Measurements from ENCODE around the gene C1orf226.
"Not testable (repeated sequence)": the region's sequence is repeated elsewhere in the genome, so short reads cannot be mapped to it uniquely, and the experiment has no call there.

C1orf226 gene

GRCh38 chr1:162381383-162381782 is at the start of gene C1orf226:
Gene C1orf226 (plus strand): TSS chr1:162381728. CDS start chr1:162381902, 174 bp downstream.
- DNase-seq: no peak

DNA sequence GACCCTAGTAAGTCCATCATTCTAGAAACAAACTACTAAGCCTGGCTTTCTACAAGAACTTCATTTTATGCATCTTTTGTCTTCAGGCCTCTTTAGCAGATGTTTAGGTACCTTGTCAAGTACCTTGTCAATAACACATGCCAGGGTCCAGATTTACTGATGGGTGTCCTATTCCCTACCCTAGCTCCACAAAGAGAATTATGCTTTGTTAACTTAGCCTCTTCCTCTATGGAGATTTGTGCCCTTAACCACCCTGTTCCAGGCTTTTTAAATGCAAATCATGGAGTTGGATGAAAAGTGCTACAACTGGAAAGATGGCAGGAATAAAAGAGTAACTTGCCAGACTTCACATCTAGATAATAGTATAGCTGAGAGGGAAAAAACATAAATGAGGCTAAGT is 47.5 kb upstream of the C1orf226 start:
- no peak for DNase-seq

DNA sequence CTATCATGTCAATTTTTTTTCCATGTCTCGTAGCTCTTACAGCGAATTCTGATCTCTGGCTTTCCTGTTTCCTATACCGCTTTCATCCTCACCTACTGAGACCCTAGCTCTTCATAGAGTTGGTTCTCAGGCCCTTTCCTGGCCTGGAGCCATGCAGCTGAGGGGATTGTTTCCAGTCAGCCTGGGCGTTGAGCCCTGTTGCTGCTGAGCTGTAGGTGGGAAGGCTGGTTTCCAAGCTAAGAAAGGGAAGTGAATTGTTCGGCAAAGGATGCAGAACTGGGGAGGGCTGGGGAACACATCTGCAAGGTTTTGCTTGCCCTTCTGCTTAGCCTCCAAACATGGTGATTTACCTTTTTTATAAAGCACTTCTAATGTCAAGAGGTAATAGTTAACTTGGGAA is 46.4 kb upstream of the C1orf226 start:
- DNase-seq: no peak

GRCh38 chr1:162336621-162337285 is 44.8 kb upstream of the C1orf226 start:
- no peak for DNase-seq

DNA sequence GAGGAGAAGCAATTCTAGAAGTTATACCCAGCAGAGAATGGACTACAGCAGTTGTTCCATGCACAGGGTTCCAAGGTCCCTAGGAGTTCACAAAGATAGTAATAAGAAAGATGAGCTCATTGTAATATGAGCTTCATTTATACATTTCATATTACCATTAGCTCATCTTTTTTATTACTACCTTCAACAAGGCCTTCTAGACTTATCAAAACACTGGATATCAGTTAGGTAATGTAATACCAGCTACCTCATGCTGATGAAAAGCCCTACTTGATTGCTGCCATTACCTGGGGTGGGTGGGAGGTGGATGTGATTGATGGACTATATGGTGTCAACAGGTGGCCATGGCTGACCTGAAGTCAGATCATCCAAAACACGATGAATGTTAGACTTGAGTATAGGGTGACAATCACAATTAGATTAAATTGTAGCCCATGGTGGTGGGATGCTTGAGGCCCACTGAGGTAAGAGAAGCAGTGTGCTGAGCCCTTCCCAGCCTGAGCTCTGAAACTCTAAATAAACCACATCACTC is 39.0 kb upstream of the C1orf226 start:
- no peak for DNase-seq

DNA sequence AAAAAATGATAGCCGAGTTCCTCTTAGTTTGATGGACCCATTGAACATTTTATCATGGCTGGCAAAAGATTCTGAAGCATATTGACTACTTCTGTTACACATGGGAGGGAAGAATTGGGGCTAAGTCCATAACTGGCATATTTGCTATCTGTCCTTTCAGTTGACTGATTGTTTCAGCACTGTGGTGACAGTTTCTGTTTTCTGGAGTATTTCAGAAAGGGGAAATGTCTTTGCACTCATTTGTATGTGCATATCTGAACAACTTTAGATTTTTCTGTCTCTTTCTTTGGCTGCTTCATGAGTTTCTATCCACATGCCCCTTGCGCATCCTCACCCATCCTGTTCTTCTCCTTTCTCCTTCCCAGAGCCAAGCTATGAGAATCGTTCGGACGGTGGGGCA is 38.1 kb upstream of the C1orf226 start:
- DNase-seq: no peak

- DNase-seq: no peak
Measured at GRCh38 chr1:162347281-162347680, 34.2 kb upstream of the C1orf226 start.

GRCh38 chr1:162349635-162350330 is 31.7 kb upstream of the C1orf226 start:
- no peak for DNase-seq

DNA sequence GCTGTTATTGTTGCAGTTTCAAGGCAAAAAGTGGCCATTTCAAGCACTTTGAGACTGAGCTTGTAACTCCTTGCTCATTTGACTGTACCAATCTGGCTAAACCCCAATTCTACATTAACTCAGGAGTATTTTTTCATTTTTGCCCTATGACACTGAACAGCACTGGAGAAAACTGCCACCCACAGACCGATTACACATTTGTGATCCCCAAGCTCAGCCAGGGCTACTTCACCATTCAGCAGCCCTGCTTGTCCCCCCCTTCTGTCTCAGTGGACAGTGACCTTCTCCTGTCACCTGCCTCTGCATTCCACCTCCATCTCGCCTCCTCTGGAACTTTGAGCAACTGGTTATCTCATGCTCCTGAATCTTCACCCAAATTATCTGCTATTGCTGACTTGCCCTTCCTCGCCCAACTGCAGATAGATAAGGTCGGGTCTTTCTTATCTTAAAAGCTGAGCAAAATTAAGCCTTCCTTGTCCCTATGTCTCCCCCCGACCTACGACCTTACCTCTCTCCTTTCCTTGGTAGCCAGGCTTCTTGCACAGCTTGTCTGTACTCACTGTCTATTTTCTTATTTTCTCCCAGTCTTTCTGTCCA is 30.2 kb upstream of the C1orf226 start:
- DNase-seq: no peak

GRCh38 chr1:162351874-162352273 is 29.7 kb upstream of the C1orf226 start:
- DNase-seq: not testable (repeated sequence)

GRCh38 chr1:162353078-162353477 is 28.4 kb upstream of the C1orf226 start:
- DNase-seq: no peak

DNA sequence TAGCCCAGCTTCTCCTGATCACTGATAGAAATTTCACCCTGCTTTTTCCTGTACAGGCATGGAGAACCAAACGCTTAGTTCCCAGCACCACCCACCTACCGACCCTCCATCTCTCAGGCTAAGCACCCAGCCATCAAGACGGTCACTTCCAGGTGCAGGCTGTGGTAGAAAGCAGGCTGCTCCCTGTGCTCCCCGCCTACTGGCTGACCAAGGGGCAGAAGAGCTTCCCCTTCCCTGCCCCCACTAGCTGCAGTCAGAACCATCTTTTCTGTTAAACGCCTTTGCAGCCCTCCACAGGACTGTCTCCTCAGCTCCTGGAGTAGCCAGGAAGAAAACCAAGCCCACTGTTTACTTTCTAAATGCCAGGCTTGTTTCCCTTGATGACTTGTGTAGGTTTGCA is 27.8 kb upstream of the C1orf226 start:
- DNase-seq: no peak

DNA sequence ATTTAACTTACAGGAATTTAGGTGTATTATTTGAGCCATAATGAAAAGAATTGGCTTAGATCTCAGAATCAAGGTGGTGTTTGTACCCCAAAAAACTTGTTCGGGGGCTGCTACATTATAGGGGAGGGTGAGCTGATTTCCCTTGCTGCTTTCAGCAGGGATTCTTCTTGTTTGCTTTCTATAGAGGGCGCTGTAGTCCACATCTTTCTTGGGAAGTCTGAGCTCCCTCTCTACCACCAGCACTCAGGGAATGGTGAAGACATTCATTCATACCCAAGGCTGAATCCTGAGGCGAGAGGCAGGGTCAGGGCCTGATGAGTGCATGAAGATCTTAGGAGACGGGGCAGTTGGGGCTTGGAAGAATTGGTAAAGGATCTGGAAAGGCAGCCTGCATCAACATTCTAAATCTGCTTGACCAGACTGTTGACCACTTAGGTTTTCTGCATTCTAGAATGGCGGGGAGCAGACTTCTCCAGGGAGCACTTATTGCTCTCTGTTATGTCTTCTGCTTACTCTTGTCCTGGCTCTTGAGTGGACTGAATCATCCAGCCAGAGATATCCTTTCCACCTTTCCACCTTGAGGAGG is 23.8 kb upstream of the C1orf226 start:
- DNase-seq: no peak

GRCh38 chr1:162358928-162359327 is 22.6 kb upstream of the C1orf226 start:
- no peak for DNase-seq

- no peak for DNase-seq
Measured at GRCh38 chr1:162359523-162360236, 21.8 kb upstream of the C1orf226 start.

DNA sequence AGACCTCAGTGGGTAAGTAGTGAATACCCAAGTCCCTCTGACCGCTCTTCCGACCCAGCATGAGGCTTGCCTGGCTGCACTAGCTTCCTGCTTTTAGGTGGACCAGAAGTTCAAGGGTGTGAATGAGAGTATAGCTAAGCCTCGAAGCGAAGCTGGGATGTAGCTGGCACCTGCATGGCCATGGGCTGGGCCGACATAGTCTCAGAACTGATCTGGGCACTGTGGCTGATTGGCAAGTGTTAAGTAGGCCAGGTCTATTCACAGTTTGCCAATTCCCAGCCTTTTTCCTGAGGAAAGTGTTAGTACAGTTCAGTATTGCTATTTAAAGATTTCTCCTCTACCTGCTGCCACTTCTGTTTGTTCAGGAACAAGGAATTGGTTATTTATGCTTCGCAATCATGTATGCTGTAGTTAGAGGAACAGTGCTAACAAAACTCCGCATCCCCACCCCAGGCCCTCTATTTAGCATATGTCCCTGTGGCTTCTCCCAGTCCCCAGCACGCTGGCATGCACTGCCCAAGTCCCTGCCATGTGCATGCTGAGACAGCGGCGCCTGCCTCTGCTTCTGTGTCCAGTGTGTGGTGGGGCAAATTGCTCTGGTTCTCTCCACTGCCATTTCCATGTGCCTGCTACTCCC is 21.2 kb upstream of the C1orf226 start:
- no peak for DNase-seq

DNA sequence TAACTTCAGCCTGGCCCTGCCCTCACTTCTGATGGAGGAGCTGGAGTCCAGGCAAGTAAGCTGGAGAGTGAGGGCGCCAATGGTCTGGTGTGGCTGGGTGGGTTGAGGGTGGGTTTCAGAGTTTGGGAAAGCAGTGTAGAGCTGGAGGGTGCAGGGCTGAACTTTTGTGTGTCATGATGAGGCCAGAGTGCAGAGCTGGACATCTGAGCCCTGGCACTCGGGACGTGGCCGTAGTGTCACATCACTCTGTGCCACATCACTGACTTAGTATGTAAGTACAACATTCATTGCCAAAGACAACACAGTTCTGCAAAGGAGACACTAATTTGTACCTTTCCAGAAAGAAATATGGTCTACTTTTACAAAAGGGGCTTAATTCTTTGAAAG is 20.7 kb upstream of the C1orf226 start:
- DNase-seq: no peak

DNA sequence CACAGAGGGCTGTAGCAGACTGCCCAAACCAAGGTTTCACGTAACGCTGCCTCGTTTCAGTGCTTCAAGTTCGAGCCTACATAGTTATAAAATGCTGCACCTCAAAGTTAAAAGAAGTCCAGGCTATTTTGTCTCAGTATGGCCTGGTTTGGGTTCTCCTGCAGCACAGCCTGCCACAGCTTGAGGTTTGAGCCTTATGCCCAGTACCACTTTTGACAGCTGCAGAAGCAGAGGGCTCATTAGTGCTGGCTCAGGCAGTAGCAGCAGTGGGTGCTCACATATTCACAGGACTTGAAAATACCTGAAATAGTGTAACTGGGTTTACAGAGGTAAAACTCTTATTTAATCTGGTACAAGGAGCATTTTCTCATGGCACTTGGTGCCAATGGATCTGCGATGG is 20.2 kb upstream of the C1orf226 start:
- no peak for DNase-seq

DNA sequence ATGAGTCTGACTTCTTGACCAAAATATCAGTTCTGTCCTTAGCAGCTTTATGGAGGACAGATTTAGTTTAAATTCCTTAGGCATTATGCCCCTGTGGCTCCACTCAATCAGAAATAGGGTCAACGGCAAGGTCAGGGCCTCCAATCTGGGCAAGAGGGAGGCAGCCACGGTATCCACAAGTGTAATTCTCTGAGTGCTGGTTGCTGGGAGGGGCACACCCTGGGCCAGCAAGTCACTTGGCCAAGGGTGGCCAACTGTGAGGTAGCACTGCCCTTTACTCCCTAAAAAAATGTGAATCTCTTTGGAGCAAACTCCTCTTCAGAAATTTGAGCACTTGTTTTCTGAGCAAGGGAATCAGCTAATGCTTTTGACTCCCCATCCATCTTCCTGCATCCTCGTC is 17.7 kb upstream of the C1orf226 start:
- no peak for DNase-seq

DNA sequence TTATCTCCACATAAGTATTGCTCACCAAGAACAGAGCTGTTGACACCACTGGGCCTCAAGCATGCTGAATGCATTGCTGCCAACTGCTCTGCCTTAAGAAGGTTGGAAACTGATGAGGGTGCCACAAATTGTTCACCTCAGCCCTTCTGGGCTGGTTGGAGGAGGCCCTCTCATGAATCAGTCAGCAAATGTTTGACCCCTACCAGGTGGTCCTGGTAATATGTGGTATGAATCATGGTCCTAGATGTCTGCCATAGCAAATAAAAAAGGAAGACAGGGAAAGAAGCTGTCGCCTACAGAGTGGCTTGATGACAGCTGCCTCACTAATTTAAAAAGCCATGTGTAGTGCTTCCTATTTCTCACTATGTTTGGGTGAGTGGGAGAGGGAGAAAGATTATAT is 17.0 kb upstream of the C1orf226 start:
- DNase-seq: no peak

DNA sequence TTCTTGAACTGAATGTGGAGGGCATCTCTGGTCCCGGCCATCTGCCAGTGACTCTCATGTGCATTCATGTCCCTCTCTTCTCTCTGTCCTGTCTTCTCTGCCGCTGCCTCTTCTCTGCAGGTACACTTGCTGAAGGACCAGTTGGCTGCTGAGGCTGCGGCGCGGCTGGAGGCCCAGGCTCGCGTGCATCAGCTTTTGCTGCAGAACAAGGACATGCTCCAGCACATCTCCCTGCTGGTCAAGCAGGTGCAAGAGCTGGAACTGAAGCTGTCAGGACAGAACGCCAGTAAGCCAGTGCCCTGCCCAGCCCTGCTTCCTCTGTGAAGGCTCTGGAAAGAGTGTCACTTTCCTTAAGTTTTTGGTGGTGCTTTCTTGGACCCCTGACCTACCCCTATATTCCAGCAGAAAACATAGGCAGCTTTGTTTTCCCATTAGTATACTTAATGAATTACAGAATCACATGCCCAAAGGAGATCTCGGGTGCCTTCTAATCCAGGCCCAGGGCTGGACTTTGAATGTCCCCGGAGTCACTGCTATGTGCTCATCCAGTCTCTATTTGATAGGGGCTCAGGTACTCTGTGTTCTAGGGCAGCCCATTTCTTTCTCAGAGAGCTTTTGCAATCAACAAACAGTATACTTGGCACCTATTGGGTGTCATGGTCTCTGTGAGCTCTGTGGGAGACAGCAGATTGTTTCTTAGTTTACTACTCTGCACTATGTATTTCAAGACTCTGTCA is 16.1 kb upstream of the C1orf226 start:
- DNase-seq: no peak

GRCh38 chr1:162366149-162366548 is 15.4 kb upstream of the C1orf226 start:
- DNase-seq: no peak
